GM21381 (cell line): ENCODE data around the gene FAM171A2.
"Not testable (repeated sequence)": the region's sequence is repeated elsewhere in the genome, so short reads cannot be mapped to it uniquely, and the experiment has no call there.

Experiments
- ATAC-seq: cut with Tn5 transposase; IDR thresholded peaks from one replicate; pipeline ENCODE4 v1.9.1; 2021; ENCODE audit warnings: mild to moderate bottlenecking, moderate library complexity; ENCODE audit not compliant: unreplicated experiment

Gene FAM171A2

GRCh38 chr17:44384281-44384822, 20.7 kb upstream of the FAM171A2 start:
- no peak for ATAC-seq

DNA sequence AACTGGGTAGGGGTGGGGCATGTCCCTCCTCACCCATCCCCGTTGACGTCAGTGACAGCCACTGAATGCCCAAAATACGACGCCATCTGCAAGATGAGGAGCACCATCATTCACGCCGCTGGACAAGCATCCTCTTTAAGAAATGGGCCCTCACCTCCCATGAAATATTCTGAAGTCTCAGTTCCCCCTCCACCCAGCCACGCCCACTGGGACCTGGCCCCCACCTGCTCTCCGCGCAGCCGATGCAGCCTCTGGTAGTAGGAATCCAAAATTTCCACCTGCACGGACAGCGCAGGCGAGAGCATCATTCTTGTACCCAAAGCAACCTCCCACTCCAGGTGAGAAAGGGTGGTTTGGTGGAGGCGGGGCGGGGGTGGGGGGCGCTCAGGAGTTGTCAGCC, 20.2 kb upstream of the FAM171A2 start:
- no peak for ATAC-seq

DNA sequence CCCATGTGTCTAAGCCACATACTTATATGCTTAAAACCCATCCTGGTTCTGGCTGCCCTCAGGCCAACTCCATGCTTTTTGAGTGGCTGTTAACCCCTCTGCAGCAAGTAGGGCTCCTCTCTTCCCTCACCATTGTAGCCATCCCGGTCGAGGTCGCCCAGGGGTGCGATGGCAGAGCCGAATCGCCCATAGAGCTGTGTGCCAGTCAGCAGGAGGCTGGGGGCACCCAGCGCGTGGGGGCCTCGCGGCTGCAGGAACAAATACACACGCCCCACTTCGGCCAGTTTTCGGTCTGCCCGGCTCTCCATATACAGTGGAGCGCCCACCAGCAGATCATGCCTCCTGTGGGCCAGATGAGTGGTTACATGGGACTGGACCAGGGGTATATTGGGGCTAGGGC, 19.7 kb upstream of the FAM171A2 start:
- ATAC-seq = no peak

DNA sequence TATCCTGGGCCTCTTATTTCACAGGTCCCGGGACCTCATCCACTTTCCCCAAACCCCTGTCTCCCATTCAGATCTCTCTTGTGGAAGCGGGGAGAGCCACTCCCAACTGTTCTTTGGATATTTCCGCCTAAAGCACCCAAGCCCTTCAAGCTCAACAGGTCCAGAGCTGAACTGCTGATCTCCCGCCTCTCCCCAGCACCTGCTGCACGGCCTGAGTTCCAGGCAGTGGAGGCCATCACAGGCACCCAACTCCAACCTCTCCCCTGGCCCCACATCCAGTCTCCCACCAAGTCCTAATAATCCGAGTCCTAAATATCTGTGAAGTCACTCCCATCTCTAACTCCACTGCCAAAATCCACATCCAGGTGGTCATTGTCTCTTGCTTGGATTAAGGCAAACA, 19.3 kb upstream of the FAM171A2 start:
- no peak for ATAC-seq

- no peak for ATAC-seq
Measured at GRCh38 chr17:44381810-44382305, 18.2 kb upstream of the FAM171A2 start.

GRCh38 chr17:44380767-44381166, 17.1 kb upstream of the FAM171A2 start:
- ATAC-seq = no peak

GRCh38 chr17:44379887-44380286, 16.2 kb upstream of the FAM171A2 start:
- no peak for ATAC-seq

DNA sequence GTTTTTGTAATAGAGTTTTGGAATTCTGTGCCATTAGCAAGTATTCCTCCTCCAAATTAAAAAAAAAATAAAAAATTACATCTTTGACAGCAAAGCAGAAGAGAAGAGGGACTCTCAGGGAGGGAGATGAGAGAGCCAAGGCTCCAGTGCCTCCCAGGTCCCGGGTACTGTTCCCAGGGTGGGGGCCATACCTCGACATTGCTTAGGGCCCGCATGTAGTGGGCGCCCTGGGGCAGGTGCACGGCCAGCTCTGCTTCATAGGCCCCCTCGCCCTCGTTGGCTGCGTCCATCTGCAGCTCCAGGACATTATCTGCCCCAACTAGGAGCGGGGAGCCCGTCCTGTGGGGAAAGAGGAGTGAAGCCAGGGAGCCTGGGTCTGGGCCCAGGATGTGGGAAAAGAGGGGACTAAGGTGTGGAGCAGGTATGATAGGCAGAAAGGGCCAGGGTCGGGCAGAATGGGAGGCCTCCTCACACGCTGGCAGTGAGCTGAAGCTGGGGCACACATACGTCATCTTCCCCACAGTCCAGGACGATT, 14.6 kb upstream of the FAM171A2 start:
- no peak for ATAC-seq

- no peak for ATAC-seq
Measured at GRCh38 chr17:44376779-44377178, 13.1 kb upstream of the FAM171A2 start.

GRCh38 chr17:44376124-44376523, 12.5 kb upstream of the FAM171A2 start:
- ATAC-seq = no peak

DNA sequence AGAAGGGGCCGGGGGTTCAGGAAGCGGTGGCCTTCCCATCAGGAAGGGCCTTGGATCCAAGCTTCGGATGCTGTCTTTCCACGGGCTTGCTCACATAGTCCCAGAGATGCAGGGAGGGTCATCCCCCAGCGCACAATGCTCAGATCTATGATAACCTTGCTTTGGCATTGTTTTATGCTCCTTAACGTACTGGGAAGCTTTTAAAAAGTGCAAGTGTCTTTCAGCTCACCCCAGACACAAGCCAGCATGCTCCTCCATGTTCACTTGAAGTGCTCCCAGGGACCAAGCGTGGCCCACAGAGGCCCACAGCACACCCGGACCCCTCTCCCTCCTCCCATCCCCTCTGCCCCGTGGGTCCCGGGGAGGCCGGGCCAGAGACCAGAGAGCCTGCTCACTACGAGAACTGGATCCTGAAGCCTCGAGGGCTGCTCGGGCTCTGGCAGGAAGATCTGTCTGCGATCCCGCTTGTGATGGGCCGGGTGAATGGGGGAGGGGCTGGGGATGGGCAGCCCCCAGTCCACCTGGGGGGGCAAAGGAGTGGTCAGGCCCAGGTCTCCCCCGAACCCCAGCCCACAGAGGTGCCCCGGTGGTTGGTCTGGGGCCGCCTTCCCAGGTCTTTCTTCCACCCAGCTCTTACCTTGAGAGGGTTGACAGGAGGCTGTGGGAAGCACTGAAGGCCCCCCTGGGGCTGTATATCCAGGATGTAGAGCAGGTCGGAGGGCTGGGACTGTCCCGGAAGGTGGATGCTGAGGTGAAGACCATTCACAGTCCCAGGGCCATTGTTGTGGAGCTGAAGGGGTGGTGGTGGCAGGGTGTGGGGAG, 11.8 kb upstream of the FAM171A2 start:
- ATAC-seq = no peak

DNA sequence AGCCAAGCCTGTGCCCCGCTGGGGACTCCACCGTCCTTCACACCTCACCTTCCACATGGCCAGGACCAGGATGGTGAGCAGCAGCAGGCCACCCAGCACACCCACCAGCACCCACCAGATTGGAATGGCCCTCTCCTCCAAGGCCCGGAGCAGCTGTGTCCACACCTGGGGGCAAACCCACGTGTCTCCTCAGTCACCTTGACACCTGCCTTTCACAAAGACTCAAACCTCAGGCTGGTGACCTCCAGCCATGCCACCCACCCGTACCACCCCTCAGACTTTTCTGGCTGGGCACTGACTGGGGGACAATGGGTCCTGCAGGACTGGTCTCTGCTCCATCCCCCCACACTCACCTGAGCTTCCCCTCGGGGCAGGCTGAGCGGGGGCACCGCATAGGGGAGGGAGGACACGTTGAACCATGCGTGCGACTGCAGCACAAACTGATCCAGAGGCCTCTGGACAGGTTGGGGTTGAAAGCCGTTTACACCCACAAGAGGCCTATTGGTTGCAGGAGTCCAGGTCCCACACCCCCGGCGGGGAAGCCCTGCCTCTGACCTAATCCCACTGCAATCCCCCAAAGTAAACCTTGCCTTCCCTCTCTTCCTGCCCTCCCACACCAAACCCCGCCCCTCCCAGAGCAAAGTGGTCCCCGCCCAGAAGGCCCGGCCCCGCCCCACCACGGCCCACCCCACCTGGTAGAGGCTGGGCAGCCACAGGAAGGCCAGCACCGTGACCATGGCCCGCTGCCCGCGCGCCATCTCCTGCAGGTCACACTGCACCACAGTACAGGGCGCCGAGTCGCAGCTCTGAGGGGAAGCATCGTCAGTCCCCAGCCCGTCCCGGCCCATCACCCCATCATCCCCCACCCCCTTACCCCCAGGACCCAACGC, 10.9 kb upstream of the FAM171A2 start:
- ATAC-seq = no peak

GRCh38 chr17:44372036-44372435, 8.4 kb upstream of the FAM171A2 start:
- ATAC-seq = no peak

DNA sequence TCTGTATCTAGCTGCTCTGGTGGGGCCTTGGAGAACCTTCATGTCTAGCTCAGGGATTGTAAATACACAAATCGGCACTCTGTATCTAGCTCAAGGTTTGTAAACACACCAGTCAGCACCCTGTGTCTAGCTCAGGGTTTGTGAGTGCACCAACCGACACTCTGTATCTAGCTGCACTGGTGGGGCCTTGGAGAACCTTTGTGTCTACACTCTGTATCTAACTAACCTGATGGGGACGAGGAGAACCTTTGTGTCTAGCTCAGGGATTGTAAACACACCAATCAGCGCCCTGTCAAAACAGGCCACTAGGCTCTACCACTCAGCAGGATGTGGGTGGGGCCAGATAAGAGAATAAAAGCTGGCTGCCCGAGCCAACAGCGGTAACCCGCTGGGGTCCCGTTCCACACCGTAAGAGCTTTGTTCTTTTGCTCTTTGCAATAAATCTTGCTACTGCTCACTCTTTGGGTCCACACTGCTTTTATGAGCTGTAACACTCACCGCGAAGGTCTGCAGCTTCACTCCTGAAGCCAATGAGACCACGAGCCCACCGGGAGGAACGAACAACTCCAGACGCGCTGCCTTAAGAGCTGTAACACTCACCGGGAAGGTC, 5.9 kb upstream of the FAM171A2 start:
- ATAC-seq = not testable (repeated sequence)

- ATAC-seq = not testable (repeated sequence)
Measured at GRCh38 chr17:44368391-44369243, 5.0 kb upstream of the FAM171A2 start.

DNA sequence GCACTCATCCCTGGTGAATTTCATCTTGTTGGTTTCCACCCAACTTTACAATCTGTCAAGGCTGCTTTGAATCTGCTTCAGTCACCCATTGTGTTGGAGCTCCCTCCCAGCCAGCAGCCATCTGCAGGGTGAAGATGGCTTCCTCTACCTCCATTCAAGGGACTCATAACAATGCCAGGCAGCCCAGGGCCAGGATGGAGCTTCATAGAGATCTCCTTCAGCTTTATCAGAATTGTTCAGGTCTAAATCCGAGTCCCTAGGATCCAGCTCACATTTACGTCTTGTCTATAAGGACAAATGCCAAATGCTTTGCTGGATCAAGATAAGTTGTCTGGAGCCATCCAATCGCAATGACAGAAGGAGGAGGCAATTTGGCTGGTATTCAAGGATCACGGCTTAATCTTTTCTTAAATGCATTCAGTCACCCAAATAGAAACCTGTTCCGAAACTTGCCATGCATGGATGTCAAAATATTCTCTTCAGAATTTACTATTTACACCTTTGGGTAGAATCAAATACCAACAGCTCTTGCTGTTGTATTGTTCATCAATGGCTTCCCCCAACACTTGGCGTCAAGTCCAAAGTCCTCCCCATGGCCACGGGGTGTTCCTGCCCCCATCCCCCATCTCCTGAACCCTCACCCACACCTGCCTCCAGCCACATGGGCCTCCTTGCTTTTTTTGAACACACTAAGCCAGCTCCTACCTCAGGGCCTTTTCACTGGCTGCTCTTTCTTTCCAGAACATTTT, 3.8 kb upstream of the FAM171A2 start:
- no peak for ATAC-seq

DNA sequence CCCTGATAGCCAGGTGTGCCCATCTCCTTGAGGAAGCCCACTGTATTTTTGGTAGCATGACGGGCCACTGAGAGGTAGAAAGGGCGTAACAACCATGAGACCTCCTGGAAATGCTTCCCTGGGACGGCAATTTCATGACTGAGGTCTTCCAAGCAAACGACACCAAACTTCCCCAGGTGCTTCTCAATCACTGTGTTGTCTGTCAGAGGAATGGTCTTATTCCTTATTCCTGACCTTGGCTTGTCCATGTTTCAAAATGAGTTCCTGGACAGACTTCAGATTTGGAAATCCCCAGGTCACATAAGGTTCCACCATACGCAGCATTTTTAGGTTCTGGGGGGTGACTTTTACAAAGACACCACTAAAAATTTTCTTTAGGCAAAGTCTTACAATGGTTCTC, 1.4 kb upstream of the FAM171A2 start:
- ATAC-seq = not testable (repeated sequence)

DNA sequence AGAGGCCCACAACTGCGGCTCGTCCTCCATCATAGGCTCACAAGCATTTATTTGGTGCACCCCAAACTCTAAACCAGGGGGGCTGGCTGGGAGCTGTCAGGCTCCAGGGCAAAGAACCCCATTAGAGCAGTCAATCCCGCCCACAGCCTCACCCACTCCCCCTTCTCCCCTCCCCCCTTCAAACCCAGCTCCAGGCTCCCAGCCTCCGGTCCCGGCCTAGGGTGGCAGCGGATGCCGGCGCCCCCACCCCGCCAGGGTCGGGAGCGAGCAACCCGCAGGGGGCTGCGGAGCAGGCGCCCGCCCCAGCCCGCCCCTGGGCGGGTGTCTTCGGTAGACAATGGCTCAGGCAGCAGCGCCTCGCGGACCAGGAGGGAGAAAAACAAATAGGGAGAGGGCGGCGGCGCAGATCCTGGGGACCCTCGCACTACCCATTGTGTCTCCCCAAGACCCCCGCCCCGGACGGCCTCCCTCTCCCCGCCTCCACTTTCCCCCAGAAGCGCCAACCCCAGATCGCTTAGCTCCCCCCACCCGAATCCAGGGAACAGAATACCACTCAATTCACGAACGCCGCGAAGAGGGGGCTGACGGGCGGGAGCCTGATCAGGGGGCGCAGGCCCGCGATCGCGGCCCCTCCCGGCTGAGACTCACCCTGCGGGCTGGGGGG, 572 bp downstream of the FAM171A2 start:
- no peak for ATAC-seq
